ENCODE measurements around the gene COL5A1.

Gene COL5A1

GRCh38 chr9:134724202-134724911 lies 82.8 kb downstream of the COL5A1 start:
- DNase-seq (ENCODE audit: low read depth): no peak
- no peak overlapping the region for H3K4me3 ChIP-seq (ENCODE audit: low read depth, low read length)
- in situ Hi-C loops (cut with HindIII; ENCODE audit: low sequenced_read_pairs): no loop called here
- TF ChIP-seq CTCF (IDR thresholded peaks at IDR 0.05; ENCODE audit: low read depth, low read length, missing control alignments): no peak

GRCh38 chr9:134724912-134725604 lies 83.5 kb downstream of the COL5A1 start:
- no peak for DNase-seq (ENCODE audit: low read depth)
- in situ Hi-C loops (cut with HindIII; ENCODE audit: low sequenced_read_pairs): no loop called here
- no peak overlapping the region for H3K4me3 ChIP-seq (ENCODE audit: low read depth, low read length)
- no peak for TF ChIP-seq CTCF (IDR thresholded peaks at IDR 0.05; ENCODE audit: low read depth, low read length, missing control alignments)

GRCh38 chr9:134725605-134725940 lies 84.0 kb downstream of the COL5A1 start:
- no peak for TF ChIP-seq CTCF (IDR thresholded peaks at IDR 0.05; ENCODE audit: low read depth, low read length, missing control alignments)
- in situ Hi-C loops (cut with HindIII; ENCODE audit: low sequenced_read_pairs): no loop called here
- DNase-seq (ENCODE audit: low read depth): no peak
- H3K4me3 ChIP-seq (ENCODE audit: low read depth, low read length): no peak overlapping the region

GRCh38 chr9:134726026-134726721 lies 84.6 kb downstream of the COL5A1 start:
- DNase-seq (ENCODE audit: low read depth): no peak
- no peak for TF ChIP-seq CTCF (IDR thresholded peaks at IDR 0.05; ENCODE audit: low read depth, low read length, missing control alignments)
- in situ Hi-C loops (cut with HindIII; ENCODE audit: low sequenced_read_pairs): no loop called here

GRCh38 chr9:134726722-134727034 lies 85.1 kb downstream of the COL5A1 start:
- in situ Hi-C loops (cut with HindIII; ENCODE audit: low sequenced_read_pairs): no loop called here
- no peak for DNase-seq (ENCODE audit: low read depth)
- no peak overlapping the region for H3K4me3 ChIP-seq (ENCODE audit: low read depth, low read length)
- TF ChIP-seq CTCF (IDR thresholded peaks at IDR 0.05; ENCODE audit: low read depth, low read length, missing control alignments): no peak

More at GRCh38 chr9:134726026-134726721, 84.6 kb downstream of the COL5A1 start:
- no peak overlapping the region for H3K4me3 ChIP-seq (ENCODE audit: low read depth, low read length)

- no peak for TF ChIP-seq CTCF (IDR thresholded peaks at IDR 0.05; ENCODE audit: low read depth, low read length, missing control alignments)
- in situ Hi-C loops (cut with HindIII; ENCODE audit: low sequenced_read_pairs): no loop called here
These were observed 86.6 kb downstream of the COL5A1 start for GRCh38 chr9:134728021-134728795.

More at GRCh38 chr9:134728021-134728795, 86.6 kb downstream of the COL5A1 start:
- H3K4me3 ChIP-seq (ENCODE audit: low read depth, low read length): no peak overlapping the region
- DNase-seq (ENCODE audit: low read depth): no peak

All from astrocyte of the cerebellum (primary cell).